Activated CD8-positive, alpha-beta memory T cell treated with anti-CD3 and anti-CD28 coated beads for 1 hour (primary cell): ENCODE data around the gene ZNF688.
A peak's percentile ranks its signal among the peaks of the same experiment; 100 is the strongest.
"Not testable (repeated sequence)": the region's sequence is repeated elsewhere in the genome, so short reads cannot be mapped to it uniquely, and the experiment has no call there.

Experiments
- DNase-seq, 2 donors: peaks; one replicate each; pipeline ENCODE4 v3.0.0-alpha.2; 2020; ENCODE audit warnings: low read depth in 1 of 2; ENCODE audit errors: extremely low read depth in 1 of 2

Gene ZNF688

GRCh38 chr16:30557957-30558788 is 13.3 kb downstream of the ZNF688 start, which contains the start of gene ZNF764:
ZNF764 (minus strand) TSS chr16:30558374; CDS start chr16:30558182, 192 bp downstream.
- peak; percentile 92 to 96 for DNase-seq

DNA sequence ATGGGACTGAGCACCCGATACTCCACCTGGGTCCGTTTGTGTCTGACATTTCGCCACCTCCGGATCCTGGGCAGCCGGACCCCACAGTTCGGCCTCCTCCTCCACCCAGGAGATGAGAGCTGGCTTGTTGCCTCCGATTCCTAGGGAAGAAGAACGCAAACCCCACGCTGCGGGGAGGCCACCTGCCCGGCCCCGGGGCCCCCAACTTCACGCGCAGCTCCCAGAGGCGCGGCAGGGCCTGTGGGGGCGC is 13.9 kb downstream of the ZNF688 start:
- no peak for DNase-seq

DNA sequence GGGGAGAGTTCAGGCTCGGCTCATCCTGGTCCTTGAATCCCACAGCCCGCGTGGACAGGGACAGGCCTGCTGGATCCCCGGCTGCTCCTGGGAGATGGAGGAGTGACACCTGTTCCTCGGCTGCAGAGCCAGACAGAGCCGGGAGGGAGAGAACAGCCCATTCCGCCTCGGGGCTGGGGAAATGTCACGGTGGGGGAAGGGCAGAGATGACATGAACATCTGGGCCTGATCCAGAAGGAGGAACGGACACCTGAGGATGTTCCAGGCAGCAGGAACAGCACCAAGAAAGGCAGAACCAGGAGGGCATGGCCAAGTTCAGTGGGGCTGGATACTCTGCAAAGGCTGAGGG is 15.4 kb downstream of the ZNF688 start:
- no peak for DNase-seq

DNA sequence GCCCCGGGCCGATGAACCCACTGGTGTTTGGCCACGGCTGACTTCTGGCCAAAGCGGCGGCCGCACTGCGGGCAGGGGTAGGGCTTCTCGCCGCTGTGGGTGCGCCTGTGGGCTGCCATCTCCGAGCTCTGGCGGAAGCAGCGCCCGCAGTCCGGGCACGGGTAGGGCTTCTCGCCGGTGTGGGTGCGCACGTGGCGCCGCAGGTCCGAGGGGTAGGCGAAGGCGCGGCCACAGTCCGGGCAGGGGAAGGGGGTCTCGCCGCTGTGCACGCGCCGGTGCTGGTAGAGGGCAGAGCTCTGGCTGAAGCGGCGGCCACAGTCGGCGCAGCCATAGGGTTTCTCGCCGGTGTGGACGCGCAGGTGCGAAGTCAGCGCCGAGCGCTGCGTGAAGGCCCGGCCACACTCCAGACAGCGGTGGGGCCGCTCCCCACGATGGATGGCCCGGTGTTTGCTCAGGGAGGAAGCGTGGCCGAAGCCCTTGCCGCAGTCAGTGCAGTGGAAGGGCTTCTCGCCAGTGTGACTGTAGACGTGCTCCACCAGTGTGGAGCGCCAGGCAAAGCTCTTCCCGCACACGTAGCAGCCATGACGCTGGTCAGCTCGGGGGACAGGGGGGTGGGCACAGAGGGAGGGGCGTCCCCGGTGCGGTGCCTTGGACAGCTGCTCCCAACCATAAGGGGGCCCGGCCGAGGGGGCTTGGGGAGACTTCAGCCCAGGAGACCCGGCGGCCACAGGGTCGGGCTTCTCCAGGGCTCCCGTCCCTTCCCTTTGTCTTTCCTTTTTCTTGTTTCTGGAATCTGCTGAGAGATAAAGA is 16.0 kb downstream of the ZNF688 start:
- no peak for DNase-seq

GRCh38 chr16:30554557-30555314 is 16.8 kb downstream of the ZNF688 start:
- no peak for DNase-seq

GRCh38 chr16:30553393-30553899 is 18.1 kb downstream of the ZNF688 start:
- no peak for DNase-seq

- DNase-seq = no peak
Observed at GRCh38 chr16:30552956-30553355, 18.6 kb downstream of the ZNF688 start.

- DNase-seq = no peak
Observed at GRCh38 chr16:30551781-30552180, 19.7 kb downstream of the ZNF688 start.

DNA sequence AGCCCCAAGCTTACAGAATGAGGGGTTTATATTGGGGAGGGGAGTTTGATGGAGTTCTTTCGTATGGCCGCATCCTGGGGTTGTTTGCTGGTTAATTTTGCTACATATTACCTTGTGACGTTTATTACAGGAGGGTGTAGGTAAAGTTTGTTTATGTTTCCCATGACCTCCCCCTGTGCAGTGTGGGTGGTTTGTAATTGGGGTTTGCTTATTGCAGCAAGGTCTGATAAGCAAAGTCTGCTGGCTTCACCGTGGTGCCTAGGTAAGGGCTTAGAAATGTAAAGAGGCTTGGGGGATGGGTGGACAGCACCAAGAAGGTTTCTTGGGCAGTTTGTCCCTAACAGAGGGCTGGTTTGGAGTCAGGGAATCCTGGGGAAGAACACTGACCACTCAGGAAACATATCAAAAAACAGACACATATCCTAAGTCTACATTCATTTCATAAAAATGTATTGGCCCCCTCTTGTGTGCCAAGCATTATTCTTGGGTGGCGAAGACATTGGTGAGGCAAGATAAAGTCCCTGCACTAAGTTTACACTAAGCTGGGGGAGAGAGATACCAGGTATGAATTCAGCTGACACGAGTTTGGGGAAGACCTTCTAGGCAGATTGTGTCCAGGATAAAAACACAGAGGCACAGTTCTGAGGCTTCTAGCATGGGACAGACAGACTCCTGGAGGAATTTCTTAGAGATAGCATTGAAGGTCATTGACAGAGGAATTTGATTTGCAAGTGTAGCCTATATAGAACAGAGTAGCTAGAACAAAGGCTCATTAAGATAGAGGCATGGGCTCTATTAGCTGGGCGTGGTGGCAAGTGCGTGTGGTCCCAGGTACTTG is 22.9 kb downstream of the ZNF688 start:
- DNase-seq = no peak

- no peak for DNase-seq
Observed at GRCh38 chr16:30546115-30546514, 25.4 kb downstream of the ZNF688 start.

DNA sequence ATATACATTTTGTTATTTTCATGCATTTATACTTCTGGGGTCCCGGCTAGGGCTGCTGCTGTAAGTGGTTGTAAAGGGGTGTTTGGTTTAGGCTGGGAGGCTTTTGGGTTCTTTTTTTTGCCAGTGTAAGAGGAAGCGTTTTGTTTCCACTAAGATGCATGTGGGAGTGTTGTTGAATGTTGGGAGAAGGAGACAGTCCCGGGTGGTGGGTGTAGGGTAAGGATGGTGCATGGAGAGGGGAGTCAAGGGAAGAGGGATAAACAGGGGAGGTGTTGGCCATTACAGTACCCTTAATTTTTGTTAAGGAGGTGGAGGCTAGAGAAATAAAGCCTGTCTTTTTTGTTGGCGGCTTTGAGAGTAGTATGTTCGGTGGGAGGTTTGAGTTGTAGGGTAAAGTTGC is 28.4 kb downstream of the ZNF688 start:
- DNase-seq = no peak

- DNase-seq = no peak
Observed at GRCh38 chr16:30541502-30542329, 29.8 kb downstream of the ZNF688 start.

DNA sequence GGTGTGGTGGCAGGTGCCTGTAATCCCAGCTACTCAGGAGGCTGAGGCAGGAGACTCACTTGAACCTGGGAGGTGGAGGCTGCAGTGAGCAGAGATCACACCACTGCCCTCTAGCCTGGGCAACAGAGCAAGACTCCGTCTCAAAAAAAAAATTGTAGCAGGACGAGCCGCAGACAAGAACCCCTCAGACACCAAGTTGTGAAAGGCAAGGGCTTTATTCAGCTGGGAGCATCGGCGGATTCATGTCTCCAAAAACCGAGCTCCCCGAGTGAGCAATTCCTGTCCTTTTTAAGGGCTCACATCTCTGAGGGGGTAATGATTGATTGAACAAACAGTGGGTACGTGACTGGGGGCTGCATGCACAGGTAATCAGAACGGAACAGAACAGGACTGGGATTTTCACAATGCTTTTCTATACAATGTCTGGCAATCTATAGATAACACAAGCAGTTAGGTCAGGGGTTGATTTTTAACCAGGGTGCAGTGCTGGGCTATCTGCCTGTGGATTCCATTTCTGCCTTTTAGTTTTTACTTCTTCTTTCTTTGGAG is 30.5 kb downstream of the ZNF688 start:
- DNase-seq = not testable (repeated sequence)

- DNase-seq = not testable (repeated sequence)
Observed at GRCh38 chr16:30539986-30540526, 31.5 kb downstream of the ZNF688 start.

- DNase-seq = no peak
Observed at GRCh38 chr16:30539000-30539964, 32.2 kb downstream of the ZNF688 start.

DNA sequence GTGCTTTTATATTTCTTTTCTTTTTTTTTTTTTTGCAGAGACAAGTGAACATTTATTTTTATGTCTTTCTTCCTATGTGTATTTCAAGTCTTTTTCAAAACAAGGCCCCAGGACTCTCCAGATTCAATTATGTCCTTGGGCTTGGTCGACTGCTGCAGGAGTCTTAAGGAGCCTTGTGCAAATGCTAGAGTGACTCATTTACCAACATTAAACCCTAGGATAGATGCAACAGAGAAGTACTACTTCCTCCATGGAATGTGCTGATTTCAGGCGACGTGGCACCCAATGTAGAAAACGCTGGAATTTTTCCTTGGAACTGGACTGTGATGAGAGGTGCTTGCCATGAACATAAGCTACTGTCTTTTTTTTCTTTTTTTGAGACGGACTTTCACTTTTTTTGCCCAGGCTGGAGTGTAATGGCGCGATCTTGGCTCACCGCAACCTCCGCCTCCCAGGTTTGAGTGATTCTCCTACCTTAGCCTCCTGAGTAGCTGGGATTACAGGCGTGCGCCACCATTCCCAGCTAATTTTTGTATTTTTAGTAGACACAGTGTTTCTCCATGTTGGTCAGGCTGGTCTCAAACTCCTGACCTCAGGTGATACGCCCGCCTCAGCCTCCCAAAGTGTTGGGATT is 35.0 kb downstream of the ZNF688 start:
- DNase-seq = not testable (repeated sequence)

DNA sequence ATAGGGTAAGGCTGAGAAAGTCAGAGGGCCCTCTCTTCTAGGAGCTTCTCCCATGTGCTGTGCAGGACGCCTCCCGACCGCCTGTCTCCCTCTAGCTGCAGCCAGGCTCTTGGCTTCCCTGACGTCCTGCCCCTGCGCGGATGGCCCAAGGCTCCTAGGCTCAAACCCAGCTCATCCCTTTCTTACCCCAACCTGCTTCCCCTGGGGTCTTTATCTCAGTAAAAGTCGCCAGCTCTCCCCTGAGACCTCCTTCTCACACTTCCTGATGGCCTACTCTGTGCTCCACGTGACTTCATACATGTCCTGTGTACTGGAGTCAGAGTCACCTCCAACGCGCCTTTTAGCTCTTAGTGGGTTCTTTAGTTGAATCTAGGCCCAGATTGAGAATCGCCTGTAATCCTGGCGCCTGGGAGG is 35.7 kb downstream of the ZNF688 start:
- DNase-seq = peak in 1 of 2 donors; percentile 44
